ENCODE measurements around the gene PAX2.
"Not testable (repeated sequence)": the region's sequence is repeated elsewhere in the genome, so short reads cannot be mapped to it uniquely, and the experiment has no call there.

Gene PAX2

GRCh38 chr10:100744987-100745881, at the start of gene PAX2:
Gene PAX2, plus strand, starts transcription at chr10:100745582. Its CDS starts 679 bp downstream, at chr10:100746261.
- no peak for DNase-seq

DNA sequence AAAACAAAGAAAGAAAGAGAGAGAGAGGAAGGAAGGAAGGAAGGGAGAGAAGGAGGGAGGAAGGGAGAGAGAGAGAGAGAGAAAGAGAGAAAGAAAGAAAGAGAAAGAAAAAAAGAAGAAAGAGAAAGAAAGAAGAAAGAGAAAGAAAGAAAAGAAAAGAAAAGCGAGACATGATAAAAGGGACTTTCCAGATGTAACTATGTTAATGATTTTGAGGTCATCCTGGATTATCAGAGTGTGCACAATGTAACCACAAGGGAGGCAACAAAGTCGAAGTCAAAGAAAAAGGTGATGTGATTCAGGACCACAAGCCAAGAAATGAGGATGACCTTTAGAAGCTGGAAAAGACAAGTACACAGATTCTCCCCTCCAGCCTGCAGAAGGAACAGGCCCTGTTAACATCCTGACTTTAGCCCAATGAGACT, 48.9 kb upstream of the PAX2 start:
- no peak for DNase-seq

- no peak for DNase-seq
These were observed 48.3 kb upstream of the PAX2 start for GRCh38 chr10:100697070-100697469.

DNA sequence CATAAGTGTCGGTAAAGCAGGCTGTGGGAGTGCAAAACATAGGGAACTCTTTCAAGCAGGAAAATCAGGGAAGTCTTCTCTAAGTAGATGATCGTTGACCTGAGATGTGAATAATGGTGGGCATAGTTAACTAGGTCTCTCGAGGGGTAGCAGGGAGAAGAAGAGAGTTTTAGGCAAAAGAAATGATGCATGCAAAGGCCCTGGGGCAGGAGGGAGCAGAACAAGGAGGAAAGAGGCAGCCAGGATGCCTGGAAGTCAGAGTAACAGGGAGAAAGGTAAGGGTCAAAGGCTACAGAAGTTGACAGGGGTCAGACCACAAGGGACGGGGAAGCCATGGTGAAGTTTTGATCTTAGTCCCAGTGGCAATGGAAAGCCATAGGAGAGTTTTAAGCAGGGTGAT, 47.8 kb upstream of the PAX2 start:
- no peak for DNase-seq

- DNase-seq: not testable (repeated sequence)
These were observed 43.7 kb upstream of the PAX2 start for GRCh38 chr10:100701704-100702103.

DNA sequence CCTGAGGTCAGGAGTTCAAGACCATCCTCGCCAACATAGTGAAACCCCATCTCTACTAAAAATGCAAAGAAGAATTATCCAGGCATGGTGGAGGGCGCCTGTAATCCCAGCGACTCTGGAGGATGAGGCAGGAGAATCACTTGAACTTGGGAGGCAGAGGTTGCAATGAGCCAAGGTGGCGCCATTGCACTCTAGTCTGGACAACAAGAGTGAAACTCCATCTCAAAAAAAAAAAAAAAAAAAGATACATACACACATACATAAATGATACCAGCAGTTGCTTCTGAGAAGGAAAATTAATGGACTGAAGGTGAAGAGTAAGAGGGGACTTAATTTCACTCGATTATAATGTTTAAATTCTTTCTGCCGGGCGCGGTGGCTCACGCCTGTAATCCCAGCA, 40.2 kb upstream of the PAX2 start:
- DNase-seq: no peak

- no peak for DNase-seq
These were observed 38.0 kb upstream of the PAX2 start for GRCh38 chr10:100707261-100707848.

DNA sequence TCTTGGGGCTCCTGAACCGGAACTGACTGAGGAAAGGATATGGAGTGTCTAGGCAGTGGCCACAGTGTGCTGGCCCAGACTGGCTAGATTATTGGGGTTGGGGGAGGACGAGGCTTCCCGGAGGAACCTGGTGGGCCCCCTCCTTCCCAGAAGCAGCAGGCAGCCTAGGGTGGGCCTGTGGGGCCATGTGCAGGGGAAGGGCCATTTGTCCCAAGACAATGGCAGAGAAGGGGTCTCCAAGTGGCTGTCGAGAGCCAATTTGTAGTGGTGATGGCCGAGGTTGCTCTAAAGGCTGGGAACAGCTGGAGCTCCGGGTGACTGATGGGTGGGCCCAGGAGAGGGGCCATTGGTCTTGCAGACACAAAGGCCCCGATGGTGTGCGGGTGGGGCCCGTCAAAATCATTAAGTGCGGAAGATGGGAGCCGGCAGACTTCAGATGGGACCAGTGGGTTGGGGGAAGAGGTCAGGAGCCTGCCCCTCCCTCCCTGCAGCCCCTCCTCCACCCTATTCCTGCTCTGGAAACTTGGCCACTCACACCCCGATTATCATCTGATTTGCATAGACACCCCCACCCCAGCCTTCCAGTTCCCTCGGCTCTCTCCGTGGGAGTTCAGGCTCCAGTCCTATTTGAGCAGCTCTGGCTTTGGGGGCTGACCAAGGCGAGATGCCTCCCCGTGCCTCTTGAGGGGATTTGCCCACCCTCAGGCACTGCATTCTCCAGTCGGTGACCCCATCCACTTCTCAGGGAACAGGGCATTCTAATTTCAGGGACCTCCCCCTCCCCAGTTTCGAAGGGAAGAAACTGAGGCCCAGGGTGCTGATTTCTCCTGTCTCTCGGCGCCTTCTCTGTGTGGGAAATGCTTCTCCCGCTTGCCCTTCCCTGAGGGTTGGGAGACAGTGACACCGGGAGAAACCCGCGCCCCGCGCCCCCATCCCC, 36.0 kb upstream of the PAX2 start:
- DNase-seq: no peak

- no peak for DNase-seq
These were observed 35.1 kb upstream of the PAX2 start for GRCh38 chr10:100710151-100710871.

DNA sequence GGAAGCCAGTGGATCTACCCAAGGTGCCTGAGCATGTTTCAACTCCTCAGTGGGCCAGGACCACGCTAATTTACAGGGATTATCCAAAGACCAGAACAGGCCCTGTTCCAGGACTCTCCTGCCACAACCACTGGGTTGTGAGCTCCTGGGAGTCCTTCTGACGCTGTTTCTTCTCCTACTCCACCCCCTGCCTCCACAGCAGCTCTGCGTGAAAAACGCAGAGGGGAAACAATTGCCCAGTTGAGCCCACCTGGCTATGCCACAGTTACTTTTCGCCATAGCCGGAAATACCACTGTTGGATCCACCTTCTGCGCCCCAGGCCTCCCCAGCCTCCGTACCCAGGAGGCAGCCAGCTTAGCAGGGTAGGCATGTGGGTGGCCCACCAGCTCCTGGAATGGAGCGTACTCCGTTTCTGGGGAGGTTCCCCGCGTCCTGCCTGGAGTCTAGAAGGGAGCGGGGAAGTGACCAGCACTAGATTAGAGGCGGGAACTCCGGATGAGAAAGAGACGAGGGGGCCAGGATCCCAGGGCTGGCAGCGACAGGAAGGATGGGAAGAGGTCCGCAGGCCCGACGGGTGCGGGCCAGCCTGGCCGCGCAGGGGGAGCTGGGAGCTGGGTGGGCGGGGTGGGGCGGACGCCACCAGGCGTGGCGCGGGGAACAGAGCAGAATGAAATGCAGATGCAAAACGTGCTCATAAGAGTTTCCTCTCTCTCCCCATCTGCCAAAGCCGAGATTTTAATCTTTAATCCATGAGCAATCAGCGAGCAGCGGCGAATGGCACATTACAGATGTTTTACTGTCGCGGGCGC, 32.1 kb upstream of the PAX2 start:
- no peak for DNase-seq

GRCh38 chr10:100713859-100714565, 31.4 kb upstream of the PAX2 start:
- no peak for DNase-seq

DNA sequence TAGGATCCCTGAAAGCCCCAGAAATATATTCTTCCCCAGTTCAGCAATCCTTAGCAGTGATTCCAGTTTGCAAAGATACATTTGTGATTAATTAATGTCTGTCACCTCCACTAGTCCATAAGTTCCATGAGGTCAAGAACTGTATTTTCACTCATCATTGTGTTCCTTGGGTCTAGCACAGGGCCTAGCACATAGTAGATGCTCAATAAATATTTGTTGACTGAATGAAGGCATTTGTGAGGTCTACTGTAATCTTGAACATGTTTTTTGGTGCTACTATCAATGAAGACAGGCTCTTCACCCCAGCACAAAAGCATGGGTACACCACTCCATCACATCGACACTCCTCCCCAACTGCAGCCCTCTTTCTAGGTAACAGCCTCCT, 30.8 kb upstream of the PAX2 start:
- no peak for DNase-seq

GRCh38 chr10:100715101-100715444, 30.3 kb upstream of the PAX2 start:
- DNase-seq: no peak

DNA sequence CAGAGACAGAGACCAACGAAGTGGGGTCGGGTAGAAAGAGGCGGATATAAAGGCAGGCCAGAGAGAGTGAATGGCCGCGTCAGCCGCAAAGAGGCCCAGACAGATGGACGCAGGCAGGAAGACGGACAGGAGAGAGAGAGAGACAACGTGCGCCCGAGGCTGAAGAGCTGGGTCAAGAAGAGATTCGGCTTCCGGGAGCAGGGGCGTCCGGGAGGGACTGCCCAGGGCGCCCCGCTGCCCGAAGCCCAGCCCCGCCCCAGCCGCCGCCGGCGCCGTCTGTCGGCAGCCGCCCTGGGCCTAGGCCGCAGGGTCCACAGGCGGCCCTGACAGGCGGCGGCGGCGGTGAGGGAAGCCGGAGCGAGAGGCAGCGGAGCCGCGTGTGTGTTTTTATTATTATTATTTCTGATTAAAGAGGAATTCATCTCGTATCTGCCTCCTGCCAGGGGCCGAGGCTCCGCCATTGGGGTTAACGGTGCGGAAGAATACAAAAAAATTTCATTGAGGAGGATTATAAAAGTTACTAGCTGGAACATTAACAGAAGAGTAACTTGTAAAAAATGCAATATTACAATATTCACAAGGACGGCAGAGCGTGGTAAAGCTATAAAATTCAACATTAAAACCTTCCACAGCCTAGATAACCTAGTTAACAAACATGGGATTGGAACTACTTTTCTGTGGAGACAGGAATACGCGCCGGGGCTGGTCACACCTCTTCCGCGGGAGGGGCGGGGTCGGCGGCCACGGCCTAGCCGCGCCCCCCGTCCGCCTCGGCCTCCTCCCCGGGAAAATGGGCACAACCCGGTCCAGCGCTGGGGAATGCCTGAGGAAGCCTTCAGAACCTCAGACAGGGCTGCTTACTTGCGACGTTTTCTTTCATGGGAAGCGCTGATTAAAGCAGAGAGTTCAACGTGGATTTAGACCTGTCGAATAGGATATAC, 29.7 kb upstream of the PAX2 start:
- no peak for DNase-seq

- DNase-seq: no peak
These were observed 28.2 kb upstream of the PAX2 start for GRCh38 chr10:100717166-100717565.

DNA sequence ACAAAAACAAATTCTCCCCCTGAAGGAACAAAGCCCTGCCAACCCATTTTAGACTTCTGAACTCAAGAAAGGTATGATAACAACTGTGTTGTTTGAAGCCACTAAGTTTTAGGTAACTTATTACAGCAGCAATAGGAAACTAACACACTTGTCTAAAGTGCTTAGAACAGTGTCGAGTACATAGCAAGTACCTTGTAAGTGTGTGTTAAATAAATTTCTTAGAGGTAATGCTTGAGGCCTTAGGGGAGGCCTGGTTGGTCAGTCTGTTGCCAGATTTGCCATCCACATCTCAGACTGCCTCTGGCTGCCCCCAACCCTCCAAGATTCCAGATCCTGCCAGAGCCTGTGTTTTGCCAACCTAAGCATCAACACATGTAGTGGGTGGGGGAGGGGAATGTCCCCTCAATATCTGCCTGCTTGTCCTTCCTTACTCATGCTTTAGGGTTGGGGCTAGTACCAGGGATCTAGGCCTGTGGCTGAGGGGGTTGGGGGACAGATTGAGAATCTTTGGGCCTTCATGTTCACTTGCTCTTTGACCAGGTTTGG, 27.1 kb upstream of the PAX2 start:
- DNase-seq: no peak

DNA sequence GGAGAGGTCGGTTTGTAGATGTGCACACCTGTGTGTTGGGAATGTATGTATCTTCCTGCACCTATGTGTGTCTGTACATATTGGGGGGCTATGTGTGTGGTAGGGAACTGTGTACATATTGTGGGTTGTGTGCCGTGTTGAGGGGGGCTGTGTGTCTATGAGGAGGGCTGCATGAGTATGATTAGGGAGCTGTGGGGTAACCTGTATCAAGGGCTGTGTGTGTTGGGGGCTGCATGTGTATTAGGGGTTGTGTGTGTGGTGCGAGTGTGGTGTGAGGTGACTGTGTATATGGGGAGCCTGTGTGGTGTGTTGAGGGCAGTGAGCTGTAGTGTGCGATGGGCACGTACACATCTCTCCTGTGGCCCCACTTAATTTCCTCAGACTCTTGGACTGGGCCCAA, 22.2 kb upstream of the PAX2 start:
- DNase-seq: no peak

DNA sequence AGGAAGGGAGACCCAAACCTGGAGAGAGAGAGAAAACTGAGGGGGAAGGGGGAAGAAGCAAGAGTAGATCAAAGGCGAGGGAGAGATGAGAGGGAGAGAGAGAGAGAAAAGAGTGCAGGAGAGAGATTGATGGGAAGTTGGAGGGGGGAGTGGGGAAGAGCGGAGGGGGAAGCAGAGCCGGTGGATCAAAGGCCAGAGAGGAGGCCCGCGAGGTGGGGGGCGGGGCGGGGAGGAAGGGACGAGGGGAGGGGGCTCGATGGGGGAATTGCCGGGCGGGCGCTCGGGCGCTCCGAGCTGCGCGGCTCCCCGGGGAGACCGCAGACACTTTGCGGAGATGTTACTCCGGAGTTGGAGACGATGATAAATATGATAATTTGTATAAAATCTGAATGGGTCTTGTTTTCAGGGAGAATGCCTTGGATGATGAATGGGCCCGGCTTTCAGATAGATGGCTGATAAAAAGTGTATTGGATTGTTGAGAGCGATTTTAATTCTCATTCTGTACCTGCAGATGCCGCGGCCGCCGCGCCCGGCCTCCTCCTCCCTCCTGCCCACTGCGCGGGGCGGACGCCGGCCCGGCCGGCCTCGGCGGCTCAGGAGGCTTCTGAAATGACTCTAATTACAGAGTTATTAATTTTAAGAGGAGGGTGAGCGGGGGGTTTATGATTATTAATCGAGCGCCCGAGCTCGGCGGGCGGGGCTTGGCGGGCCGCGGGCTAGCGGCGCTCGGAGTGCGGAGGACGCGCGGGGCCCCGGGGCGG, 21.4 kb upstream of the PAX2 start:
- DNase-seq: no peak

DNA sequence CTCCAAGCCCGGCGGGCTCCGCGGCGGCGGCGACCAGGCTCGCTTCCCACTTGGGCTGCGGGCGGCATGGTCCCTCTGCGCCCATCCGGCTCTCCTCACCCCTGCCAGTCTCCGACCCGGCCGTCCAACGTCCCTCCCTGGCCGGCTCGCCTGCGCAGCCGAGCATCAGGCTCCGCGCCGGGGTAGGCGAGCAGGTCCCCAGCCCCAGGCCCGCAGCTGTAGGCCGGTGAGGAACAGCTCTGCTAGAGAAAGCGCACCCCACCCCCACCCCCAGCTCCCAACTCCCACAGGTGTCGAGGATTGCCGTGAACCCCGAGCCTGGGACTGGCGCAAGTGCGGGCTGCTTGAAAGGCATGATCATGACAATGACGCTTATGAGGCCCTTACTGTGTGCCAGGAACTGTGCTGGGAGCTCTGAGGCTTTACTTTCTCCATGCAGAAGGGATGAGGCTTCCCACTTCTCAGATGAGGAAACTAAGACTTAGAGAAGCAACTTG, 20.8 kb upstream of the PAX2 start:
- no peak for DNase-seq

All from MV-4-11 (cell line).